ENCODE results near the gene CEND1. TPM values are rescaled to one million over a fixed set of nuclear protein-coding genes. Genes with fewer than 3 reads are reported as not detected.
A peak's percentile ranks its signal among the peaks of the same experiment; 100 is the strongest.
"Not testable (repeated sequence)": the region's sequence is repeated elsewhere in the genome, so short reads cannot be mapped to it uniquely, and the experiment has no call there.

Gene CEND1
- polyA plus RNA-seq, 1 donor: 0.27 TPM

- DNase-seq: no peak
Measured at GRCh38 chr11:764322-765024, 25.4 kb downstream of the CEND1 start.

GRCh38 chr11:763549-764321, 26.2 kb downstream of the CEND1 start:
- DNase-seq: no peak

GRCh38 chr11:763073-763463, 26.8 kb downstream of the CEND1 start:
- DNase-seq: no peak

- DNase-seq: no peak
Measured at GRCh38 chr11:762421-763072, 27.3 kb downstream of the CEND1 start.

GRCh38 chr11:761526-762108, 28.3 kb downstream of the CEND1 start:
- no peak for DNase-seq

GRCh38 chr11:760236-760635, 29.7 kb downstream of the CEND1 start:
- no peak for DNase-seq

- DNase-seq: no peak
Measured at GRCh38 chr11:749731-750130, 40.2 kb downstream of the CEND1 start.

GRCh38 chr11:748007-748359, 41.9 kb downstream of the CEND1 start:
- DNase-seq: no peak

- DNase-seq: peak; percentile 88
Measured at GRCh38 chr11:747158-748006, 42.5 kb downstream of the CEND1 start, which contains the start of gene TALDO1. TALDO1 (plus strand) TSS chr11:747464; CDS start chr11:747482, 18 bp downstream.

GRCh38 chr11:746289-747157, 43.4 kb downstream of the CEND1 start:
- no peak for DNase-seq

GRCh38 chr11:745428-745827, 44.5 kb downstream of the CEND1 start:
- no peak for DNase-seq

GRCh38 chr11:742571-743201, 47.2 kb downstream of the CEND1 start:
- no peak for DNase-seq

GRCh38 chr11:742156-742546, 47.7 kb downstream of the CEND1 start:
- DNase-seq: no peak

- DNase-seq: not testable (repeated sequence)
Measured at GRCh38 chr11:737899-738298, 52.0 kb downstream of the CEND1 start.

GRCh38 chr11:737366-737765, 52.5 kb downstream of the CEND1 start:
- no peak for DNase-seq

Other genes with a start within 250 kb of the CEND1 start
- gene LMNTD2, start 229.4 kb downstream of the CEND1 start, polyA plus RNA-seq (ENCODE audit: insufficient read length): 2.5 TPM
- gene RASSF7, start 229.1 kb downstream of the CEND1 start, polyA plus RNA-seq (ENCODE audit: insufficient read length): 34.9 TPM
- gene PHRF1, start 213.6 kb downstream of the CEND1 start, polyA plus RNA-seq (ENCODE audit: insufficient read length): 20.6 TPM
- gene IRF7, start 174.1 kb downstream of the CEND1 start, polyA plus RNA-seq (ENCODE audit: insufficient read length): 6.4 TPM
- gene CDHR5, start 165.1 kb downstream of the CEND1 start, polyA plus RNA-seq (ENCODE audit: insufficient read length): 46.0 TPM
- gene SCT, start 162.9 kb downstream of the CEND1 start, polyA plus RNA-seq (ENCODE audit: insufficient read length): 0.67 TPM
- gene DRD4, start 152.8 kb downstream of the CEND1 start, polyA plus RNA-seq (ENCODE audit: insufficient read length): 1.1 TPM
- 45.6 TPM for gene DEAF1, start 94.9 kb downstream of the CEND1 start, polyA plus RNA-seq (ENCODE audit: insufficient read length)
- 56.5 TPM for gene TMEM80, start 94.3 kb downstream of the CEND1 start, polyA plus RNA-seq (ENCODE audit: insufficient read length)
- 115 TPM for gene EPS8L2, start 83.9 kb downstream of the CEND1 start, polyA plus RNA-seq (ENCODE audit: insufficient read length)
- gene TALDO1, start 42.6 kb downstream of the CEND1 start, polyA plus RNA-seq (ENCODE audit: insufficient read length): 116 TPM
- gene GATD1, start 12.6 kb downstream of the CEND1 start, polyA plus RNA-seq (ENCODE audit: insufficient read length): 65.7 TPM
- gene SLC25A22, start 8.2 kb upstream of the CEND1 start, polyA plus RNA-seq (ENCODE audit: insufficient read length): 13.0 TPM
- gene PIDD1, start 15.1 kb upstream of the CEND1 start, polyA plus RNA-seq (ENCODE audit: insufficient read length): 10.1 TPM
- 855 TPM for gene RPLP2, start 19.9 kb upstream of the CEND1 start, polyA plus RNA-seq (ENCODE audit: insufficient read length)
- gene PNPLA2, start 28.8 kb upstream of the CEND1 start, polyA plus RNA-seq (ENCODE audit: insufficient read length): 40.9 TPM
- gene CRACR2B, start 37.8 kb upstream of the CEND1 start, polyA plus RNA-seq (ENCODE audit: insufficient read length): 9.9 TPM
- gene CD151, start 42.9 kb upstream of the CEND1 start, polyA plus RNA-seq (ENCODE audit: insufficient read length): 145 TPM
- 71.9 TPM for gene POLR2L, start 52.4 kb upstream of the CEND1 start, polyA plus RNA-seq (ENCODE audit: insufficient read length)
- 55.9 TPM for gene TSPAN4, start 52.8 kb upstream of the CEND1 start, polyA plus RNA-seq (ENCODE audit: insufficient read length)
- gene CHID1, start 120.7 kb upstream of the CEND1 start, polyA plus RNA-seq (ENCODE audit: insufficient read length): 100 TPM
- 114 TPM for gene AP2A2, start 135.8 kb upstream of the CEND1 start, polyA plus RNA-seq (ENCODE audit: insufficient read length)
- 26.8 TPM for gene MUC6, start 246.6 kb upstream of the CEND1 start, polyA plus RNA-seq (ENCODE audit: insufficient read length)